Esophagus muscularis mucosa (tissue), 3 donors: ENCODE measurements around the gene MAP2.

Source experiments
- CTCF ChIP-seq, 3 experiments: fragments of 200-600 bp in 2 of 3; fragments of 450-650 bp in 1 of 3; sonication (generic) in 2 of 3; IDR thresholded peaks; one replicate each; pipeline ENCODE4 v1.5.1; 2017 to 2019; ENCODE audit warnings: antibody characterized with exemption in 3 of 3, mild to moderate bottlenecking in 2 of 3, moderate library complexity in 1 of 3
- POLR2A ChIP-seq: fragments of 450-650 bp; IDR thresholded peaks from one replicate; pipeline ENCODE4 v1.6.1; 2017; ENCODE audit warnings: antibody characterized with exemption, moderate library complexity, mild to moderate bottlenecking, low read depth
- POLR2AphosphoS5 ChIP-seq, 2 donors: sonication (generic); formaldehyde crosslinking; IDR thresholded peaks; one replicate each; pipeline ENCODE4 v1.6.1; 2017; ENCODE audit warnings: antibody characterized with exemption in 2 of 2

DNA sequence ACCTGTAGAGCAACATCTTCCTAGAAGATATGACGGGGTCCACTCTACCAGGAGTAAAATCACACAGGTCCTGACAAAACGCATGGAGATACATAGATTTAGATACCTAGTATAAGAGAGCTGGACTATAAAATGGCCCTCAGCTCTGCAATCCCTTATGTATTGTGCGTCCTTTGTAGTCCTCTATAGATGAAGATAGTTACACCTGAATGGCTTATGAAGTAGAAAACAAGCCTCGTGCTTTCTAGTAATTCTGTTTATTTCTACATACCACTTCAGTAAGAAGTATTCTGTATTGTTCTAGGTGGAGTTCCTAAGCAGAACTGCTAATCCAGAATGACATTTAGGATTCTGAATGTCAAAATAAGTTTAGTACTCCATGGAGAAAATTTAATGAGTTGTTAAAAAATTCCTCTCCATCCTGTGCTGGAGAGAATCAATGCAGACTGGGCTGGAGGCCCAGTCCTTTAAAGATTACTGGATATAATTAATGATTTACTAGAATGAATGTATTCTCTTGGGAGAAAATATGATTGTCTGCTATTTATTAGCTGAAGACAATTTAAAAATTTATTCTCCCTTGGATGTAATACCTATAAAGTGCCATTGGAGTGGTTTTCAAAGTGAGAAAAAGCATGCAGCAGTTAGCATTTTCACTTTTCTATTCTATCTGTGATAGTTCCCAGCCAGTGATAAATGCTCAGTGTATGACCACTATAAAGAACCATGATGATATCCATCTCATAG lies 200.5 kb downstream of the MAP2 start:
- no peak for TF ChIP-seq CTCF (IDR thresholded peaks at IDR 0.05)
- TF ChIP-seq POLR2A, result no peak
- TF ChIP-seq POLR2AphosphoS5 (IDR thresholded peaks at IDR 0.05), result no peak
